Astrocyte (in vitro differentiated cells and primary cell): ENCODE results near the gene ZNF326. TPM values are rescaled to one million over a fixed set of nuclear protein-coding genes. Genes with fewer than 3 reads are reported as not detected.

Source experiments
- DNase-seq: peaks from one replicate; pipeline ENCODE4 v3.0.0-alpha.2; 2010; ENCODE audit warnings: low read depth
- FAIRE-seq: peaks from 2 replicates; lab custom pipeline; 2011; peaks lifted over from hg19 to GRCh38; lab: Jason Lieb, UNC
- H2AFZ ChIP-seq: 2 replicates; pipeline ENCODE4 v1.6.0; 2012; ENCODE audit warnings: low read depth, low read length, inconsistent platforms
- H3K27ac ChIP-seq: 2 replicates; pipeline ENCODE4 v1.5.1; 2011; ENCODE audit warnings: low read depth, low read length, inconsistent platforms
- H3K27me3 ChIP-seq: 2 replicates; pipeline ENCODE4 v1.6.0; 2011; ENCODE audit warnings: low read length, inconsistent platforms; ENCODE audit not compliant: insufficient read depth
- H3K36me3 ChIP-seq: 2 replicates; pipeline ENCODE4 v1.5.1; 2011; ENCODE audit warnings: low read length, inconsistent platforms; ENCODE audit not compliant: insufficient read depth
- H3K4me1 ChIP-seq: 2 replicates; pipeline ENCODE4 v1.5.1; 2011; ENCODE audit warnings: low read length, inconsistent platforms; ENCODE audit not compliant: insufficient read depth
- H3K4me2 ChIP-seq: 2 replicates; pipeline ENCODE4 v1.6.0; 2012; ENCODE audit warnings: low read length, inconsistent platforms
- H3K4me3 ChIP-seq: 2 replicates; pipeline ENCODE4 v1.5.1; 2011; ENCODE audit warnings: low read depth, mild to moderate bottlenecking, low read length, inconsistent platforms; ENCODE audit not compliant: insufficient read depth
- H3K79me2 ChIP-seq: 2 replicates; pipeline ENCODE4 v1.6.0; 2012; ENCODE audit warnings: mild to moderate bottlenecking, low read length, inconsistent platforms; ENCODE audit not compliant: insufficient read depth
- H3K9ac ChIP-seq: 2 replicates; pipeline ENCODE4 v1.6.0; 2012; ENCODE audit warnings: mild to moderate bottlenecking, low read length, inconsistent platforms
- H3K9me3 ChIP-seq: 2 replicates; pipeline ENCODE4 v1.5.1; 2012; ENCODE audit warnings: low read depth, mild to moderate bottlenecking, low read length, inconsistent platforms; ENCODE audit not compliant: insufficient read depth
- H4K20me1 ChIP-seq: 2 replicates; pipeline ENCODE4 v1.6.0; 2012; ENCODE audit warnings: low read length, inconsistent platforms; ENCODE audit not compliant: insufficient read depth
- H3K27ac Mint-ChIP-seq: one replicate; pipeline ENCODE4 v1.8.0; 2021; ENCODE audit warnings: mild to moderate bottlenecking, mixed read lengths; ENCODE audit not compliant: unreplicated experiment
- H3K27me3 Mint-ChIP-seq: one replicate; pipeline ENCODE4 v1.8.0; 2021; ENCODE audit warnings: low read depth, mixed read lengths; ENCODE audit not compliant: unreplicated experiment
- H3K36me3 Mint-ChIP-seq: one replicate; pipeline ENCODE4 v1.8.0; 2021; ENCODE audit warnings: low read depth, mixed read lengths; ENCODE audit not compliant: unreplicated experiment
- H3K4me1 Mint-ChIP-seq: one replicate; pipeline ENCODE4 v1.8.0; 2021; ENCODE audit warnings: low read depth, mixed read lengths; ENCODE audit not compliant: unreplicated experiment
- H3K4me3 Mint-ChIP-seq: one replicate; pipeline ENCODE4 v1.8.0; 2021; ENCODE audit warnings: mild to moderate bottlenecking, moderate library complexity, mixed read lengths; ENCODE audit not compliant: unreplicated experiment
- H3K9me3 Mint-ChIP-seq: one replicate; pipeline ENCODE4 v1.8.0; 2021; ENCODE audit warnings: mild to moderate bottlenecking, mixed read lengths; ENCODE audit not compliant: unreplicated experiment
- EZH2 ChIP-seq: IDR thresholded peaks from 2 replicates; pipeline ENCODE4 v1.6.1; 2012; ENCODE audit warnings: mild to moderate bottlenecking, low read length, inconsistent platforms; ENCODE audit not compliant: insufficient read depth
- total RNA-seq: library from RNA; stranded (reverse); gene quantifications from 2 replicates; pipeline ENCODE4 v1.2.1, GENCODE V29; 2021
- TF ChIP-seq, protein P1 (sequence below): IDR thresholded peaks from 2 replicates; pipeline ENCODE4 v1.5.1; 2011; ENCODE audit warnings: low read depth, mild to moderate bottlenecking, inconsistent platforms, low read length, moderate library complexity; ENCODE audit not compliant: insufficient read depth

ZNF326 gene
- total RNA-seq, 1 donor from 2014 or later, result 27.7 TPM

DNA sequence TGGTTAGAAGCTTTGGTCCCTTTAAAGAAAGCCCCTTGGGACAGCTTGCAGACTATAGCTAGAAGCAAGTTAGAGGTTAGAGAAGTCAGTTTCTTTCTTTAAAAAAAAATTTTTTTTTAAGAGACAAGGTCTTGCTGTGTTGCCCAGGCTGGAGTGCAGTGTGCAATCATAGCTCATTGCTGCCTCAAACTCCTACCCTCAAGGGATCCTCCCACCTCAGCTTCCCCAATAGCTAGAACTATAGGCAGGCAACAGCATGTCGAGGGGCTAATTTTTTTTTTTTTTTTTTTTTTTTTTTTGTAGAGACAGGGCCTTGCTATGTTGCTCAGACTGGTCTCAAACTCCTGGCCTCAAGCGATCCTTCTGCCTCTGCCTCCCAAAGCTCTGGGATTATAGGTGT, 44.2 kb upstream of the ZNF326 start:
- Histone ChIP-seq H3K36me3 (no peaks in the 10 kb centered on the region), H3K27ac (no peak overlapping the region), H2AFZ (no peak overlapping the region), H3K4me2 (no peak overlapping the region), H3K9ac (no peak overlapping the region), H4K20me1 (no peaks in the 10 kb centered on the region), H3K27me3 (no peaks in the 10 kb centered on the region), H3K9me3 (no peaks in the 10 kb centered on the region), H3K79me2 (no peaks in the 10 kb centered on the region), H3K4me3 (no peak overlapping the region), H3K4me1 (peaks cover 19% of the 10 kb centered on the region)
- Mint-ChIP-seq H3K4me1 (peaks cover 29% of the 10 kb centered on the region), H3K36me3 (no peaks in the 10 kb centered on the region), H3K27me3 (no peaks in the 10 kb centered on the region), H3K9me3 (no peaks in the 10 kb centered on the region), H3K4me3 (no peak overlapping the region), H3K27ac (no peak overlapping the region)
- no peak for TF ChIP-seq EZH2
- TF ChIP-seq, protein P1, sequence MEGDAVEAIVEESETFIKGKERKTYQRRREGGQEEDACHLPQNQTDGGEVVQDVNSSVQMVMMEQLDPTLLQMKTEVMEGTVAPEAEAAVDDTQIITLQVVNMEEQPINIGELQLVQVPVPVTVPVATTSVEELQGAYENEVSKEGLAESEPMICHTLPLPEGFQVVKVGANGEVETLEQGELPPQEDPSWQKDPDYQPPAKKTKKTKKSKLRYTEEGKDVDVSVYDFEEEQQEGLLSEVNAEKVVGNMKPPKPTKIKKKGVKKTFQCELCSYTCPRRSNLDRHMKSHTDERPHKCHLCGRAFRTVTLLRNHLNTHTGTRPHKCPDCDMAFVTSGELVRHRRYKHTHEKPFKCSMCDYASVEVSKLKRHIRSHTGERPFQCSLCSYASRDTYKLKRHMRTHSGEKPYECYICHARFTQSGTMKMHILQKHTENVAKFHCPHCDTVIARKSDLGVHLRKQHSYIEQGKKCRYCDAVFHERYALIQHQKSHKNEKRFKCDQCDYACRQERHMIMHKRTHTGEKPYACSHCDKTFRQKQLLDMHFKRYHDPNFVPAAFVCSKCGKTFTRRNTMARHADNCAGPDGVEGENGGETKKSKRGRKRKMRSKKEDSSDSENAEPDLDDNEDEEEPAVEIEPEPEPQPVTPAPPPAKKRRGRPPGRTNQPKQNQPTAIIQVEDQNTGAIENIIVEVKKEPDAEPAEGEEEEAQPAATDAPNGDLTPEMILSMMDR, result no peak
- FAIRE-seq (no peak), DNase-seq (no peak)

DNA sequence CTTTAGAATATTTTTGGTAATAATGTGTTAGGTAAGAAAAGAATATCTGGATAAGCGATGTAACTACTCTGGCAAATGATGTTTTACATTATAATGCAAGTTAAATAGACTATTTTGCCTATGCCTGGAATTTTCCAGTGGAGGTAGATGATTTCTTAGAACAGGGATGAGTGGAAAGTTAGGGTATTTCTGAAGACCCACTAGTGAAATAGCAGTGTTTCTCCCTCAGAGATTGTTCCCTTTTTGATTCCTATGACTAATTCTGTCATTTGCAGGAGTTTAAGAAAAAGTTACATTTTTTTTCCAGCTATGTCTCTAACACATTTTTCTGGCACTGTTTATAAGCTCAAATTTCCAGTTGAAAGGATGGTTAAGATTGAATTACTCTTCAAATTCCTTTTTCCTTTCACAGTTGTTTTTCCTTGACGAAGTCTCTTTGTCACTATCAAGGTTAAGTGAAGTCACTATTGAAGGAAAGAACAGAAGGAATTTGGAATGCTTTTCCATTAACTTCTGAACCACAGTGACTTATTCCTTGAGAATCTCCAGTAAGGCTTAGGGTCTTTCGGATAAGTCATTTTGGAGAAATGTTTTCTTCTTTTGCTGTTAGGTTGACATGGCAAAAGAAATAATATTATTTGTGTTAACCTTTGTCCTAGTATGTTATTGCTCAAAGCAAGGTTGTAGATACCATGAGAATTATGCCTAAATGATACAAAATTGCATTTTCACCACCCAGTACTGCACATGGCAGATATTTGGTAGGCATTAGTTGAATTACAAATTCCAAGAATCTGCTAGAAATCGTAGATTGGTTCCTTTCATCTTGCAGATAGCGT, 42.9 kb upstream of the ZNF326 start:
- FAIRE-seq, result peak; percentile 68
- Histone ChIP-seq H3K9me3 (no peaks in the 10 kb centered on the region), H4K20me1 (no peaks in the 10 kb centered on the region), H2AFZ (no peak overlapping the region), H3K79me2 (no peaks in the 10 kb centered on the region), H3K4me2 (peak overlapping the region; percentile 58), H3K9ac (peak overlapping the region; percentile 68), H3K27ac (peak overlapping the region; percentile 96), H3K4me1 (peaks cover 19% of the 10 kb centered on the region), H3K4me3 (no peak overlapping the region), H3K36me3 (no peaks in the 10 kb centered on the region), H3K27me3 (no peaks in the 10 kb centered on the region)
- no peak for TF ChIP-seq EZH2
- TF ChIP-seq, protein P1, result no peak
- no peaks in the 10 kb centered on the region for H3K27me3 Mint-ChIP-seq
- no peaks in the 10 kb centered on the region for H3K9me3 Mint-ChIP-seq
- H3K4me3 Mint-ChIP-seq, result no peak overlapping the region
- DNase-seq, result peak; percentile 96
- no peaks in the 10 kb centered on the region for H3K36me3 Mint-ChIP-seq
- H3K4me1 Mint-ChIP-seq, result peaks cover 27% of the 10 kb centered on the region
- peak overlapping the region; percentile 95 for H3K27ac Mint-ChIP-seq

DNA sequence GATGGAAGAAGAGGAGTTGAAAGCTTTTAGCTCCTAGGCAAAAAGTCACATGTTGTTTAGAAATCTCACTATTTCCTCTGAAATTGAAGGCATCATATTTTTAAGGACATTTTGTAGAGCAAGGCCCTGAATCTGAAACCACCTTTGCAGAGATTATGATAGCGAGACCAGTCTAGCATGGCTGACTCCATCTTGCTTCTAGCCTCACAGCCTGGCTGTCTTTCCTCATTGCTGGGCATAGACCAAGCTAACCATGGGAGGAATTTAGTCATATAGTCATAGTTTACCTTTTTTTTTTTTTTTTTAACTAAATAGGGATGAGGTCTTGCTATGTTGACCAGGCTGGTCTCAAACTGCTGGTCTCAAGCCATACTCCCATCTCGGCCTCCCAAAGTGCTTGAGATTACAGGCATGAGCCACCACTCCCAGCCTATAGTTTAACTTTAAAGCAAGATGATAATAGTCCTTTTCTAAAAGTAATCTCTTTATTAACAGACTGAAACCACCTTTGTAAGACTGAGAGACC, 42.2 kb upstream of the ZNF326 start:
- Histone ChIP-seq H3K4me1 (peaks cover 19% of the 10 kb centered on the region), H3K4me3 (no peak overlapping the region), H3K36me3 (no peaks in the 10 kb centered on the region), H3K4me2 (peak overlapping the region; percentile 58), H3K9me3 (no peaks in the 10 kb centered on the region), H3K27me3 (no peaks in the 10 kb centered on the region), H2AFZ (no peak overlapping the region), H3K27ac (peak overlapping the region; percentile 96), H3K79me2 (no peaks in the 10 kb centered on the region), H3K9ac (peak overlapping the region; percentile 68), H4K20me1 (no peaks in the 10 kb centered on the region)
- Mint-ChIP-seq H3K9me3 (no peaks in the 10 kb centered on the region), H3K4me1 (peaks cover 30% of the 10 kb centered on the region), H3K4me3 (no peak overlapping the region), H3K27ac (peak overlapping the region; percentile 95), H3K36me3 (no peaks in the 10 kb centered on the region), H3K27me3 (no peaks in the 10 kb centered on the region)
- FAIRE-seq (no peak), DNase-seq (no peak)
- no peak for TF ChIP-seq EZH2
- TF ChIP-seq, protein P1, result no peak
